Fibroblast of skin of left quadriceps (primary cell): ENCODE results near the gene ASAP3.
A peak's percentile ranks its signal among the peaks of the same experiment; 100 is the strongest.
"Not testable (repeated sequence)": the region's sequence is repeated elsewhere in the genome, so short reads cannot be mapped to it uniquely, and the experiment has no call there.

ENCODE experiments used
- DNase-seq, 2 experiments: peaks; one replicate each; pipeline ENCODE4 v3.0.0-alpha.2; 2013; ENCODE audit warnings: low read depth in 2 of 2

The ASAP3 gene

DNA sequence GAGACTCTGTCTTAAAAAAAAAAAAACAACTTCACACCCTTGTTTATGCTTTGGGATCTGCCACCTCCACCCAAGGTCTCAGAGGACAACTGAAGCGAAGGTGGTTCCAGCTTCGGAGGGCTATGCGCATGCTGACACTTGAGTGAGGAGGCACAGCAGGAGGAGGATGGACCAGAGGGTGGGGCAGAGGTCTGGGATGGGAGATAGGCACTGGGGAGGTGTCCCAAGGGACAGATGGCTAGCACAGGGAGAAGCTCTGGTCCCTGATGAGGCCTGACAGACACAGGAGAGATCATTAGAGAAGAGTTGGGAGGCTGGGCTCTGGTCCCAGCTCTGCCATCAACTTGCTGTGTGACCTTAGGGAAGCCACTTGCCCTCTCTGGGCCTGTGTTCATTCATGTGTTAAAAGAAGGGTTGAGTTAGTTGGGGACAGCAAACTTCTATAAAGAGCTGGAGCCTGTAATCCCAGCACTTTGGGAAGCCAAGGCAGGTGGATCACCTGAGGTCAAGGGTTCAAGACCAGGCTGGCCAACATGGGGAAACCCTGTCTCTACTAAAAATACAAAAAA is 30.2 kb upstream of the ASAP3 start:
- no peak for DNase-seq

DNA sequence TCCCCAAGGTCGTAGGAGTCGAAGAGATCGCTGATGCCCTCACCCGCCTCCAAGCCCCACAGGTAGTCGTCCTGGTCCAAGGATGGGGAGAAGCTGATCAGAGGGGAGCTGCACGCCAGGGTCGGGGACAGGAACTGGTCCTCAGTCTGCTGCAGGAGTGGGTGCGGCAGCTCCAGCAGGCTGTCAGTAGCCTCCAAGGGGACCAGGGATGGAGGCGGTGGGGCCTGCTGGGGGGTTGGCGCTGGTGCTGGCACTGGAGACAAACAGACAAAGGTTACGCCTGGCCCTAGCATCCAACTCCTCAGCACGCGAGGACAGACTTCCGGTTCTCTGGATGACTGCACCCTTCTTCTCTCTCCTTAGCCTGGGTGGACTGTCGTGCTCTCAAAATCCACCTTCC is 25.9 kb upstream of the ASAP3 start:
- DNase-seq: no peak

GRCh38 chr1:23506376-23507107 is 22.6 kb upstream of the ASAP3 start:
- no peak for DNase-seq

- no peak for DNase-seq
Observed at GRCh38 chr1:23505851-23506250, 21.9 kb upstream of the ASAP3 start.

GRCh38 chr1:23504156-23504555 is 20.2 kb upstream of the ASAP3 start:
- DNase-seq: not testable (repeated sequence)

DNA sequence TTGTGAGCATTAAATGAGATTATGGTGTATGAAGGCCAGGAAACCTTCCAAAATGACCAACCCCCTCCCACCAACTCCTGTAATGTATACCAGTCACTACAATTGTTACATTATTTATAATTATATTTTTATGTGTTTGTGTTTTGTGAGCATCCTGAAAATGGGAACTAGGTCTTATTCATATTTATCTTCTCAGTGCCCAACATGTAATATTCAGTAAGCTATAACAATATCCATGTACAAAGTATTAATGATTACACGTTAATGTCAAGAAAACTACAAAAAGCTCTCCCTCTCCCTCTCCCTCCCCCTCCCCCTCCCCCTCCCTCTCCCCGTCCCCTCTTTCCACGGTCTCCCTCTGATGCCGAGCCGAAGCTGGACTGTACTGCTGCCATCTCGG is 19.0 kb upstream of the ASAP3 start:
- no peak for DNase-seq

- no peak for DNase-seq
Observed at GRCh38 chr1:23500466-23500865, 16.5 kb upstream of the ASAP3 start.

DNA sequence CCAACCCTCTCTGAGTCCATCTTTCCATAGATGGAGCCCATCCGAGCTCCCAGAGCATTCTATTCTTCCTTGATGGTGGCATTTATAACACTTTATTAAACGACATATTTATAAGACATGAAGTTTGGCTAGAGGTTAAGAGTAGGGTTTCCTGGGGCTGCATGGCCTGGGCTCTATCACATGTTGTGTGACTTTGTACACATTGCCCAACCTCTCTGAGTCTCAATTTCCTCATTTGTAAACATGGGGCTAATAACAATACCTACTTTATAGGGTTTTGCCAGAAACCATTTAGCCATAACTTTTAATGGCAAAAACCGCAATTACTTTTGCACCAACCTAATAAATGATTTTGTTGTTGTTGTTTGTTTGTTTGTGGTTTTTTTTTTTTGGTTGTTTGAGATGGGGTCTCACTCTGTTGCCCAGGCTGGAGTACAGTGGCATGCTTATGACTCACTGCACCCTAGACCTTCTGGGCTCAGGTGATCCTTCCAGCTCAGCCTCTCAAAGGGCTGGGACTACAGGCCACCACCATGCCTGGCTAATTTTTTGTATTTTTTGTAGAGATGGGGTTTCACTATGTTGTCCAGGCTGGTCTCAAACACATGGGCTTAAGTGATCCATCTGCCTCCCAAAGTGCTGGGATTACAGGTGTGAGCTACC is 13.9 kb upstream of the ASAP3 start:
- DNase-seq: no peak

- no peak for DNase-seq
Observed at GRCh38 chr1:23496490-23497181, 12.7 kb upstream of the ASAP3 start.

DNA sequence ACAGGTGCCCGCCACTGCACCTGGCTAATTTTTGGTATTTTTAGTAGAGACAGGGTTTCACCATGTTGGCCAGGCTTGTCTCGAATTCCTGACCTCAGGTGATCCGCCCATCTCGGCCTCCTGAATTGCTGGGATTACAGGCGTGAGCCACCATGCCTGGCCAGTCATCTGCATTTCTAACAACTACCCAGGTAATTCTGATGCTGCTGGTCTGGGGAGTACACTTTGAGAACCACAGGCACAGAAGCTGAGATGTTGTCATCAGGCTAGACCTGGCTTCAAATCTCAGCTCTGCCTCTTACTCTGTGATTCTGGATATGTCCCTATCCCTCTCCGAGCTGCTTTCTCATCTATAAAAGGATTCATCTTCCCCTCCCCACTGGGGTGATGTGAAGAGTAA is 10.9 kb upstream of the ASAP3 start:
- not testable (repeated sequence) for DNase-seq

GRCh38 chr1:23492776-23493175 is 8.8 kb upstream of the ASAP3 start:
- DNase-seq: not testable (repeated sequence)

GRCh38 chr1:23492132-23492720 is 8.2 kb upstream of the ASAP3 start:
- no peak for DNase-seq

- DNase-seq: no peak
Observed at GRCh38 chr1:23489842-23490241, 5.9 kb upstream of the ASAP3 start.

DNA sequence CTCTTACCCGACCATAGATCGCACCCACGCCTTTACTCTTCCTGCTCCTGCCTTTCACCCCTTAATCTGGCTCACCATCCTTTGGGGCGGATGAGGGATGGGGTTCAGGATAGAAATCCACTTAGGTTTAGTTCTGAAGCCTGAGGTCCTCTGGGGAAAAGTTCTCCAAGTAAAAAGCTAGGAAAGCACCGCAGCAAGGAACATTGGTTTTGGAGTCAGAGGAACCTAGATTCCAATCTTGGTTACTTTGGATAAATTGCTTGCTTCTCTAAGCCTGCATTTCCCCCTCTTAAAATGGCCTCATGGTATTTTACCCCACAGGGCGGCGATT is 988 bp upstream of the ASAP3 start:
- DNase-seq: no peak

DNA sequence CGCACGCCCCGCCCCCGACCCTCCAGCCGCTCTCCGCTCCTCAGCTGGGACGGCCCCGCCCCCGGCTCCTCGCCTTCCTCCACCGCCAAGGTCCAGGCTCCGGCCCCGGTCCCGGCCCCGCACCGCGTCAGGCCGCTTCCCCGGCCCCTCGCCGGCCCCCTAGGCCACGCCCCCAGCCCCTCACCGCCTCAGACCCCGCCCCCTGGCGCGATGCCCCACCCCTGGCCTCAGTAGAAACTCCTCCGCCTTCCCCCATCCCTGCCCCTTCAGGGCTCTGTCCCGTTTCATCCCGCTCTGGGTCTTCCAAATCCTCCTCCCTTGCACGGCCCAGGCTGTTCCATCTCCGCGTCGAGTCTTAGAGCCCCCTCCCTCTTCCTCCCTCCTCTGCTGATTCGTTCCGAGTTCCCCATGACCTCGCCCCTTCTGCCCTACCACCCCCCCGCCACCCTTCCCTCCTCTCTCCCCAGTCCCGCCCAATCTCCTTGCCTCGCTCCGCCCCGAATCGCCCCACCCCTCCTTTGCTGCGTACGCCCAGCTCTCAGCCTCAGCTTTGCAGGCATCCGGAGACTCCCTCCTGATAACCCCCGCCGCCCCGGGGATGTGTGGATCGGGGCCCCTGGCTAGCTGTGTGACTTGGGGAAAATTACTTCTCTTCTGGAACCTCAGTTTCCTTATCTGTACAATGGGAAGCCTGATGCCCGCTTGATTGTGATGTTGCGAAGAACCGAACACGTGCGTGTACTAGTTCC is 448 bp upstream of the ASAP3 start:
- peak; percentile 89 for DNase-seq

DNA sequence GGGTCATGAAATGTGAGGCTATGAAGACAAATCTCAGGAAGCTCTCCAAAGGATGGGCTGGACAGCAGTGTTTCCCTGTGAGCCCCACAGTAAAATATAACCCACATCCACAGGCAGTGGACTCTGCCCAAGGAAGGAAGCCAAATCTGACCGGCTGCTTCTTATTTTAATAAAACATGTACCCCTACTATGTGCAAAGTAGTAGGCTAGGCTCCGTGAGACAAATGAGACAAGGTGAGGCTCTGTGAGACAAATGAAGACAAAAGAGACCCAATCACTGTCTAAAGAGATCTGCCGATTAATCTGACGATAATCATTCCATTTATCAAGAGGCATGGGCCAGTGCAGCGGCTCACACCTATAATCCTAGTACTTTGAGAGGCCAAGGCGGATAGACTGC is 2.1 kb downstream of the ASAP3 start:
- no peak for DNase-seq

- no peak for DNase-seq
Observed at GRCh38 chr1:23481026-23481597, 2.9 kb downstream of the ASAP3 start.

DNA sequence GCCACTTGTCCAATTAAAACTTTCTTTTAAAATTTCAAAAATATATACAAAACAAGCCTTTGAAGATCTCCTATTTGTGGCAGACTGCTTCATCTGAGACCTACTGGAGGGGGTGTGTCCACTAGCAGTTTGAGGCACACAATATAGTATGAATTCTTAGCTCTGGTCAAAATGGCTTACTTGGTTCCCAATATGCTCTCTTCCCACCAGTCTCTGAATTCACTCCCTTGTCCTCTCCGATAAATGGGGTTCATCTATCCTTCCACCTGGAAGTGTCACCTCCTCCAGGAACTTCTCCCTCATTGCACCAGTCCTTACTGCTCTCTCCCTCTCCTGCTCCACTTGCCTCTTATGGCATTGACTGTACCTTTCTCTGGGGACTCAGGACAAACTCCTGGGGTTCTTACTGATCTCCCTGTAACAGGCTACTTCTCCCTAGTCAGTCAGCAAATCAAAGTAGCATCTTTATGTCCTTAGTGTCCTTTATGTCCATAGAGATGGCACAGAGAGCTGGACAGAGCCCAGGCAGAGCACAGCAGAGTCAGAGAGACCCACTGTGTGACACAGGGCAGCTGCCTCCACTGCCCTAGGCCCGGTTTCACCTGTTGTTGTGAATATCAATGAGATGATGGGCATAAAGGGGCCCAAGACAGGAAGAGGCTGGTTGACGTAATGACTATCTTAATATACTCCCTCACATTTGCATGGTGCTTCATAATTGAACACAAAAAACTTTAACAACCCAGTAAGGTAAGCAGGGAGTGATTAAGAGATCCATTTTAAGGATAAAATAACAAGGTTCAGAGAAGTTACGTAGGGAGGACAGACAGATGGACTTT is 3.6 kb downstream of the ASAP3 start:
- DNase-seq: no peak

- no peak for DNase-seq
Observed at GRCh38 chr1:23479666-23479941, 4.4 kb downstream of the ASAP3 start.

- DNase-seq: no peak
Observed at GRCh38 chr1:23478896-23479665, 4.9 kb downstream of the ASAP3 start.
